Glomerular endothelial cell (primary cell): Measurements from ENCODE around the gene THYN1. TPM values are rescaled to one million over a fixed set of nuclear protein-coding genes. Genes with fewer than 3 reads are reported as not detected.

ENCODE experiments used
- DNase-seq: peaks from one replicate; pipeline ENCODE4 v3.0.0-alpha.2; 2011; ENCODE audit warnings: low read depth, low spot score; ENCODE audit errors: extremely low read depth
- total RNA-seq: library from RNA; depleted of rRNA; stranded (reverse); fragments of >200 nt; gene quantifications from 2 replicates; pipeline ENCODE4 v1.2.3, GENCODE V29; 2015

THYN1 gene
- total RNA-seq, 1 donor from 2014 or later: 57.5 TPM

- peak; percentile 20 for DNase-seq
Measured at GRCh38 chr11:134252346-134253187, 585 bp downstream of the THYN1 start.

- DNase-seq: no peak
Measured at GRCh38 chr11:134250675-134251074, 2.5 kb downstream of the THYN1 start.

GRCh38 chr11:134250246-134250645 lies 2.9 kb downstream of the THYN1 start:
- no peak for DNase-seq

- no peak for DNase-seq
Measured at GRCh38 chr11:134248910-134249480, 4.2 kb downstream of the THYN1 start.

GRCh38 chr11:134246678-134247077 lies 6.5 kb downstream of the THYN1 start:
- no peak for DNase-seq

- DNase-seq: no peak
Measured at GRCh38 chr11:134246100-134246499, 7.1 kb downstream of the THYN1 start.

- no peak for DNase-seq
Measured at GRCh38 chr11:134245434-134245833, 7.7 kb downstream of the THYN1 start.

GRCh38 chr11:134244593-134244992 lies 8.6 kb downstream of the THYN1 start:
- DNase-seq: no peak

GRCh38 chr11:134243913-134244312 lies 9.2 kb downstream of the THYN1 start:
- DNase-seq: no peak

GRCh38 chr11:134242376-134242775 lies 10.8 kb downstream of the THYN1 start:
- no peak for DNase-seq

GRCh38 chr11:134240592-134240991 lies 12.6 kb downstream of the THYN1 start:
- DNase-seq: no peak

- no peak for DNase-seq
Measured at GRCh38 chr11:134238956-134239355, 14.2 kb downstream of the THYN1 start.

- DNase-seq: no peak
Measured at GRCh38 chr11:134237557-134237922, 15.6 kb downstream of the THYN1 start.

GRCh38 chr11:134236834-134237556 lies 16.2 kb downstream of the THYN1 start:
- DNase-seq: no peak

- DNase-seq: no peak
Measured at GRCh38 chr11:134235399-134235798, 17.8 kb downstream of the THYN1 start.

- DNase-seq: no peak
Measured at GRCh38 chr11:134233729-134234179, 19.4 kb downstream of the THYN1 start.

GRCh38 chr11:134231958-134232659 lies 21.0 kb downstream of the THYN1 start:
- DNase-seq: no peak

- no peak for DNase-seq
Measured at GRCh38 chr11:134230339-134230738, 22.8 kb downstream of the THYN1 start.

- DNase-seq: no peak
Measured at GRCh38 chr11:134229126-134229790, 23.9 kb downstream of the THYN1 start.

- no peak for DNase-seq
Measured at GRCh38 chr11:134228625-134229024, 24.5 kb downstream of the THYN1 start.
